ENCODE results near the gene ABO. TPM values are rescaled to one million over a fixed set of nuclear protein-coding genes. Genes with fewer than 3 reads are reported as not detected.

The ABO gene
- total and polyA plus RNA-seq, 9 of the 15 experiments (the other 6 are each of a cell fraction or from before 2014, with no cell fraction given), result 5.0 to 21.9 (median 11.9) TPM

DNA sequence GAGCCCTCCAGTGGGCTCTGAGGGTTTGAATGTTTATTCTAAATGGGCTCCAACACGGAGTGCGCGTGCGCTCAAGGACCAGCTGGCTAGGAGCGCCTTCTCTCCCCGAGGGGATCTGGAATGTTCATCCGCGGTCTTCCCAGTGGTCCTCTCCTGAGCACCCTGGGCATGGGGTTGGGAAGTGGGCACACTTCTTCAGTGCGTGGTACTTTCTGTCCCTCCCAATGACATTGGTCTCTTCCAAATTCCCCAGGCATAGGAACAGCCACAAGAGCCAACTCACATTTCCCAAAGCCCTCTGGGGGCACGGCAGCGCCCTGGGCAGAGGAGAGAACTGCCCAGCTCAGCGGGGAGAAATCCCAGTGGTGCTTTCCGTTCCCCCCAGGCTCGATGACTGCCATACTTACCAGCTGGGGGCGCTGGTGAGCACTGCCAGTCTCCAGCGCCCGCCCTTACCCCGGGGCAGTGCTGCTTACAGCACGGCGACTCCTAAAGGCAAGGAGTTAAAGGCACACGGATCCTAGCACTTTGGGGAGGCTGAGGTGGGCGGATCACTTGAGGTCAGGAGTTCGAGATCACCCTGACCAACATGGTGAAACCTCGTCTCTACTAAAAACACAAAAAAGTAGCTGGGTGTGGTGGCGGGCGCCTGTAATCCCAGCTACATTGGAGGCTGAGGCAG lies 36.0 kb downstream of the ABO start (continued):
- TF ChIP-seq FOXJ3 (CRISPR knock-in tag; IDR thresholded peaks at IDR 0.05) (no peak), TRIM28 (IDR thresholded peaks at IDR 0.05) (no peak), PYGO2 (tag; IDR thresholded peaks at IDR 0.05) (no peak), TAF1 (IDR thresholded peaks at IDR 0.05; ENCODE audit: control insufficient read depth, extremely low read depth, insufficient read depth, low read length, severe bottlenecking) (no peak), DIDO1 (tag; IDR thresholded peaks at IDR 0.05; ENCODE audit: low read depth) (no peak), CEBPB (tag; IDR thresholded peaks at IDR 0.05) (no peak), RB1 (IDR thresholded peaks at IDR 0.05; ENCODE audit: low read depth) (peak; percentile 53; the same call in 1 of the 2 replicates), ZC3H11A (IDR thresholded peaks at IDR 0.05; ENCODE audit: low read depth, low read length) (no peak), PHTF2 (CRISPR knock-in tag; IDR thresholded peaks at IDR 0.05) (no peak), RBBP5 (IDR thresholded peaks at IDR 0.05; ENCODE audit: borderline replicate concordance, insufficient read depth, low read length, poor library complexity, severe bottlenecking) (peak; percentile 28), FUS (optimal IDR thresholded peaks at IDR 0.05; ENCODE audit: low read depth, low read length) (no peak), NELFE (IDR thresholded peaks at IDR 0.05; ENCODE audit: insufficient read depth, insufficient read length) (no peak), RHOXF2B (CRISPR knock-in tag; conservative IDR thresholded peaks at IDR 0.05) (no peak), ZC3H4 (CRISPR knock-in tag; IDR thresholded peaks at IDR 0.05; ENCODE audit: borderline replicate concordance) (no peak)
- TF ChIP-seq, protein P1, sequence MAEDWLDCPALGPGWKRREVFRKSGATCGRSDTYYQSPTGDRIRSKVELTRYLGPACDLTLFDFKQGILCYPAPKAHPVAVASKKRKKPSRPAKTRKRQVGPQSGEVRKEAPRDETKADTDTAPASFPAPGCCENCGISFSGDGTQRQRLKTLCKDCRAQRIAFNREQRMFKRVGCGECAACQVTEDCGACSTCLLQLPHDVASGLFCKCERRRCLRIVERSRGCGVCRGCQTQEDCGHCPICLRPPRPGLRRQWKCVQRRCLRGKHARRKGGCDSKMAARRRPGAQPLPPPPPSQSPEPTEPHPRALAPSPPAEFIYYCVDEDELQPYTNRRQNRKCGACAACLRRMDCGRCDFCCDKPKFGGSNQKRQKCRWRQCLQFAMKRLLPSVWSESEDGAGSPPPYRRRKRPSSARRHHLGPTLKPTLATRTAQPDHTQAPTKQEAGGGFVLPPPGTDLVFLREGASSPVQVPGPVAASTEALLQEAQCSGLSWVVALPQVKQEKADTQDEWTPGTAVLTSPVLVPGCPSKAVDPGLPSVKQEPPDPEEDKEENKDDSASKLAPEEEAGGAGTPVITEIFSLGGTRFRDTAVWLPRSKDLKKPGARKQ (CRISPR knock-in tag; IDR thresholded peaks at IDR 0.05), result no peak
- TF ChIP-seq, protein P2, sequence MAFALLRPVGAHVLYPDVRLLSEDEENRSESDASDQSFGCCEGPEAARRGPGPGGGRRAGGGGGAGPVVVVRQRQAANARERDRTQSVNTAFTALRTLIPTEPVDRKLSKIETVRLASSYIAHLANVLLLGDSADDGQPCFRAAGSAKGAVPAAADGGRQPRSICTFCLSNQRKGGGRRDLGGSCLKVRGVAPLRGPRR (CRISPR knock-in tag; IDR thresholded peaks at IDR 0.05), result no peak

All from K562 (cell line).